SK-N-SH (cell line): ENCODE measurements around the gene OTUD1. TPM values are rescaled to one million over a fixed set of nuclear protein-coding genes. Genes with fewer than 3 reads are reported as not detected.

ENCODE experiments used
- CTCF ChIA-PET: fragments of 300-600, 350-600 bp; formaldehyde crosslinking; extraction: SDS; loops from one replicate; lab custom pipeline; 2021; lab: Yijun Ruan, JAX
- POLR2A ChIA-PET: fragments of 350-600 bp; sonication (Branson Sonifier 250); formaldehyde crosslinking; extraction: SDS; loops from one replicate; lab custom pipeline; 2020; ENCODE audit warnings: antibody characterized with exemption, inconsistent platforms; lab: Yijun Ruan, JAX
- DNase-seq: peaks from one replicate; pipeline ENCODE4 v3.0.0; 2012
- H2AFZ ChIP-seq: fragments of 200-600 bp; sonication (generic); 2 replicates; pipeline ENCODE4 v1.8.1; 2016; ENCODE audit warnings: antibody characterized with exemption, mild to moderate bottlenecking, low read depth
- H3F3A ChIP-seq: fragments of 200-600 bp; sonication (generic); replicated peaks from 2 replicates; pipeline ENCODE3; 2016; ENCODE audit warnings: antibody characterized with exemption, mild to moderate bottlenecking; ENCODE audit not compliant: insufficient read depth
- H3K27ac ChIP-seq, 2 experiments: fragments of 200-500 bp in 1 of 2; fragments of 200-600 bp in 1 of 2; sonication (Bioruptor generic) in 1 of 2; sonication (generic), shearing (Covaris generic) in 1 of 2; 2 replicates each; pipeline versions ENCODE4 v1.5.1 to v1.6.1; 2014 to 2016; ENCODE audit warnings: low read depth in 2 of 2, inconsistent platforms in 1 of 2, low read length in 1 of 2, mild to moderate bottlenecking in 1 of 2, mixed read lengths in 1 of 2
- H3K27me3 ChIP-seq: fragments of 200-600 bp; sonication (generic), shearing (Covaris generic); 2 replicates; pipeline ENCODE4 v1.6.1; 2016; ENCODE audit warnings: mixed run types; ENCODE audit not compliant: insufficient read depth
- H3K36me3 ChIP-seq, 2 experiments: fragments of 200-500 bp in 1 of 2; fragments of 200-600 bp in 1 of 2; sonication (Bioruptor generic) in 1 of 2; sonication (generic) in 1 of 2; replicated peaks in 1 of 2; 2 replicates each; pipeline versions ENCODE3 to v1.5.1; 2014 to 2016; ENCODE audit warnings: low read length in 1 of 2, mild to moderate bottlenecking in 1 of 2; ENCODE audit not compliant: insufficient read depth in 2 of 2, control insufficient read depth in 1 of 2
- H3K4me1 ChIP-seq, 2 experiments: fragments of 200-500 bp in 1 of 2; fragments of 200-600 bp in 1 of 2; sonication (Bioruptor generic) in 1 of 2; sonication (generic), shearing (Covaris generic) in 1 of 2; 2 replicates each; pipeline versions ENCODE4 v1.5.1 to v1.6.1; 2014 to 2016; ENCODE audit warnings: low read depth in 1 of 2, low read length in 1 of 2, mixed run types in 1 of 2; ENCODE audit not compliant: insufficient read depth in 2 of 2, control insufficient read depth in 1 of 2
- H3K4me2 ChIP-seq: fragments of 200-600 bp; sonication (generic), shearing (Covaris generic); 2 replicates; pipeline ENCODE4 v1.6.1; 2017; ENCODE audit warnings: mixed run types
- H3K4me3 ChIP-seq, 2 experiments: fragments of 200-500 bp in 1 of 2; fragments of 200-600 bp in 1 of 2; sonication (Bioruptor generic) in 1 of 2; sonication (generic), shearing (Covaris generic) in 1 of 2; 2 replicates each; pipeline versions ENCODE4 v1.5.1 to v1.8.1; 2014 to 2016; ENCODE audit warnings: low read depth in 2 of 2, inconsistent platforms in 1 of 2, low read length in 1 of 2, mild to moderate bottlenecking in 1 of 2, mixed read lengths in 1 of 2, moderate library complexity in 1 of 2
- H3K79me2 ChIP-seq: fragments of 200-600 bp; sonication (generic); 2 replicates; pipeline ENCODE4 v1.8.1; 2017; ENCODE audit warnings: mild to moderate bottlenecking; ENCODE audit not compliant: insufficient read depth
- H3K9ac ChIP-seq: fragments of 200-600 bp; sonication (generic); 2 replicates; pipeline ENCODE4 v1.6.1; 2017; ENCODE audit warnings: mixed run types
- H3K9me2 ChIP-seq: fragments of 200-600 bp; sonication (generic); 2 replicates; pipeline ENCODE4 v1.6.1; 2017; ENCODE audit warnings: mixed run types
- H3K9me3 ChIP-seq: fragments of 200-600 bp; sonication (generic); 2 replicates; pipeline ENCODE4 v1.6.1; 2017; ENCODE audit warnings: mixed run types, mild to moderate bottlenecking, moderate library complexity
- H4K20me1 ChIP-seq: fragments of 200-600 bp; sonication (generic); 2 replicates; pipeline ENCODE4 v1.6.1; 2017; ENCODE audit warnings: mild to moderate bottlenecking, mixed run types; ENCODE audit not compliant: insufficient read depth
- CHD2 ChIP-seq: fragments of 150-350 bp; IDR thresholded peaks from 2 replicates; pipeline ENCODE4 v1.6.1; 2018; ENCODE audit warnings: low read length; ENCODE audit not compliant: partially characterized antibody
- ELF1 ChIP-seq: IDR thresholded peaks from 2 replicates; pipeline ENCODE4 v1.4.0; 2012
- FOXJ3 ChIP-seq: sonication (generic); formaldehyde crosslinking; IDR thresholded peaks from 2 replicates; pipeline ENCODE4 v1.5.1; 2020; ENCODE audit warnings: mild to moderate bottlenecking, missing genetic modification reagents
- FOXM1 ChIP-seq: IDR thresholded peaks from 2 replicates; pipeline ENCODE4 v1.4.0; 2012; ENCODE audit warnings: low read depth, mild to moderate bottlenecking
- MEF2A ChIP-seq: IDR thresholded peaks from 2 replicates; pipeline ENCODE4 v1.4.0; 2012; ENCODE audit warnings: low read depth, borderline replicate concordance
- MXI1 ChIP-seq: IDR thresholded peaks from 2 replicates; pipeline ENCODE4 v1.6.1; 2012; ENCODE audit warnings: mild to moderate bottlenecking, low read depth, low read length, improper control_type of control experiment
- NFIC ChIP-seq: IDR thresholded peaks from 2 replicates; pipeline ENCODE4 v1.4.0; 2012; ENCODE audit warnings: borderline replicate concordance
- NRF1 ChIP-seq: IDR thresholded peaks from 2 replicates; pipeline ENCODE4 v1.6.1; 2012; ENCODE audit warnings: low read depth, mild to moderate bottlenecking, low read length
- RFX5 ChIP-seq: IDR thresholded peaks from 2 replicates; pipeline ENCODE4 v1.6.1; 2012; ENCODE audit warnings: mild to moderate bottlenecking, improper control_type of control experiment, low read length
- RXRA ChIP-seq: IDR thresholded peaks from 2 replicates; pipeline ENCODE4 v1.4.0; 2012; ENCODE audit warnings: low read depth, mild to moderate bottlenecking, borderline replicate concordance
- WGBS: methylation state at CpG from one replicate; pipeline ENCODE4 v1.1.6; 2017; ENCODE audit warnings: low lambda C conversion rate; 5-methylcytosine and 5-hydroxymethylcytosine counted together
- polyA plus RNA-seq, 3 experiments: library from polyadenylated mRNA; depleted of rRNA; stranded (reverse); fragments of >200 nt; gene quantifications; 2 replicates each; pipeline ENCODE4 v1.2.3, GENCODE V29; 2012
- TF ChIP-seq, protein P1 (sequence below): IDR thresholded peaks from 2 replicates; pipeline ENCODE4 v1.4.0; 2012; ENCODE audit warnings: low read depth
- TF ChIP-seq, protein P2 (sequence below): IDR thresholded peaks from 2 replicates; pipeline ENCODE4 v1.4.0; 2012; ENCODE audit warnings: low read depth, borderline replicate concordance

Gene OTUD1
- polyA plus RNA-seq, 1 of the 3 experiments (the other 2 are of a cell fraction), result 8.5 TPM

DNA sequence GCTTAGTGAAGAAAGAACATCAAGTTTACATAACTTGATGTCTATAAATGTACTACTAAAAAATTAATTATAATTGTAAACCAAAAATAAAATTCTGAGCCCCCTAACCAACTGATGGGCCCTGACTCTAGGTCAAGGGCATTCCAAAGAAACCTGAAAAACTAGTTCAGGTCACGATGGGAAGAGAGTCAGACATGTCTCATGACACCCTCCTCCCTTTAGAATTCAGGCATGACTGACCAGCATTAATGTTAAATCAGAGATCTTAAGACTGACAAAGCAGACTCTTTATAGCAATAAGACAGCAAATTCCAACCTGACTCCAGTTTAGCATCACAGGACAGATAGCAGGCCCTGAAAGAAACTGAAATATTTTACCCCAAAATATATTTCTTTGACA, 21.6 kb upstream of the OTUD1 start (continued):
- TF ChIP-seq ELF1 (no peak), NFIC (no peak), RFX5 (no peak), RXRA (no peak), FOXM1 (no peak), CHD2 (no peak)
- TF ChIP-seq, protein P1, sequence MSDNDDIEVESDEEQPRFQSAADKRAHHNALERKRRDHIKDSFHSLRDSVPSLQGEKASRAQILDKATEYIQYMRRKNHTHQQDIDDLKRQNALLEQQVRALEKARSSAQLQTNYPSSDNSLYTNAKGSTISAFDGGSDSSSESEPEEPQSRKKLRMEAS, result no peak

DNA sequence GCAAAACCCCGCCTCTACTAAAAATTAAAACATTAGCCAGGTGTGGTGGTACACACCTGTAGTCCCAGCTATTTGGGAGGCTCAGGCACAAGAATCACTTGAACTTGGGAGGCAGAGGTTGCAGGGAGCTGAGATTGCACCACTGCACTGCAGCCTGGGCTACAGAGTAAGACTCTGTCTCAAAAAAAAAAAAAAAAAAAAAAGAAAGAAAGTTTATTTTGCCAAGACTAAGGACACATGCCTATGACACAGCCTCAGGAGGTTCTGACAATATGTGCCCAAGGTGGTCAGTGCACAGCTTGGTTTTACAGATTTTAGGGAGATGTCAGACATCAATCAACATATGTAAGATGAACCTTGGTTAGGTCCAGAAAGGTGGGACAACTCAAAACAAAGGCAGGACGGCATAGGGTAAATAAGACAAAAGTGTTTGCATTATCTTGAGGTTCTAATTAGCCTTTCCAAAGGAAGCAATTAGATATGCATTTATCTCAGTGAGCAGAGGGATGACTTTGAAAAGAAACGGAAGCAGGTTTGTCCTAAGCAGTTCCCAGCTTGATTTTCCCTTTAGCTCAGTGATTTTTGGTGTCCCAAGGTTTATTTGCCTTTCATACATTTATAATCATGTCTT, 20.7 kb upstream of the OTUD1 start:
- no peaks in the 10 kb centered on the region for H3K9me2 ChIP-seq
- no peaks in the 10 kb centered on the region for H3K4me1 ChIP-seq
- CTCF ChIA-PET, result interaction anchor here (0.8 kb wide), 1 partner anchor 16 kb away, joined by 3 read pairs; no protein-coding TSS in a partner anchor
- TF ChIP-seq ELF1 (no peak), MEF2A (no peak), NRF1 (no peak), CHD2 (no peak), MXI1 (no peak)
- TF ChIP-seq, protein P1, result no peak
- TF ChIP-seq, protein P2, sequence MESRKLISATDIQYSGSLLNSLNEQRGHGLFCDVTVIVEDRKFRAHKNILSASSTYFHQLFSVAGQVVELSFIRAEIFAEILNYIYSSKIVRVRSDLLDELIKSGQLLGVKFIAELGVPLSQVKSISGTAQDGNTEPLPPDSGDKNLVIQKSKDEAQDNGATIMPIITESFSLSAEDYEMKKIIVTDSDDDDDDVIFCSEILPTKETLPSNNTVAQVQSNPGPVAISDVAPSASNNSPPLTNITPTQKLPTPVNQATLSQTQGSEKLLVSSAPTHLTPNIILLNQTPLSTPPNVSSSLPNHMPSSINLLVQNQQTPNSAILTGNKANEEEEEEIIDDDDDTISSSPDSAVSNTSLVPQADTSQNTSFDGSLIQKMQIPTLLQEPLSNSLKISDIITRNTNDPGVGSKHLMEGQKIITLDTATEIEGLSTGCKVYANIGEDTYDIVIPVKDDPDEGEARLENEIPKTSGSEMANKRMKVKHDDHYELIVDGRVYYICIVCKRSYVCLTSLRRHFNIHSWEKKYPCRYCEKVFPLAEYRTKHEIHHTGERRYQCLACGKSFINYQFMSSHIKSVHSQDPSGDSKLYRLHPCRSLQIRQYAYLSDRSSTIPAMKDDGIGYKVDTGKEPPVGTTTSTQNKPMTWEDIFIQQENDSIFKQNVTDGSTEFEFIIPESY, result no peak
- TF ChIP-seq, all 33 proteins: peak for 0
- H3K4me3 ChIP-seq, result no peak overlapping the region
- H4K20me1 ChIP-seq, result no peaks in the 10 kb centered on the region
- H3K79me2 ChIP-seq, result no peaks in the 10 kb centered on the region
- H3K27me3 ChIP-seq, result no peaks in the 10 kb centered on the region
- WGBS, result 86% methylated on average over 3 of the region's 3 CpGs
- H2AFZ ChIP-seq, result no peak overlapping the region
- H3K9ac ChIP-seq, result no peak overlapping the region
- H3K4me2 ChIP-seq, result no peak overlapping the region
- no peaks in the 10 kb centered on the region for H3K36me3 ChIP-seq
- H3K27ac ChIP-seq, result no peak overlapping the region
- no peaks in the 10 kb centered on the region for H3K9me3 ChIP-seq
- POLR2A ChIA-PET, result no interaction called here
- no peak for DNase-seq
- no peaks in the 10 kb centered on the region for H3F3A ChIP-seq

DNA sequence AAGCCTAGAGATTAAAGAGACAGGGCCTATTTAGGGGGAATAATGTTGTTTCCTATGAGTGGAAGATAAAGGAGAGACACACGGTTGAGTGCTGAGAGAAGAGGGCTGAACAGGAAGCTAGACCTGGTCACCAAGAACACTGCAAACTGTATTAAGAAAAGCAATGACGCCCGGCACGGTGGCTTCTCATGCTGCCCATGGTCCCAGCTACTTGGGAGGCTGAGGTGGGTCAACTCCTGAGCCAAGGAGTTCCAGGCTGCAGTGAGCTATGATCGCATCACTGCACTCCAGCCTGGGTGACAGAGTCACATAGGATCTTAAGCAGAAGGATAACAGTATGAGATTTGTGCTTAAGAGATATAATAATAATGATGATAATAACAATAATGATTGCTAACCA, 19.7 kb upstream of the OTUD1 start:
- H4K20me1 ChIP-seq, result no peaks in the 10 kb centered on the region
- H3K79me2 ChIP-seq, result no peaks in the 10 kb centered on the region
- H3K4me3 ChIP-seq, result no peak overlapping the region
- no peaks in the 10 kb centered on the region for H3K36me3 ChIP-seq
- no peak overlapping the region for H2AFZ ChIP-seq
- H3K9ac ChIP-seq, result no peak overlapping the region
- H3K27me3 ChIP-seq, result no peaks in the 10 kb centered on the region
- no peaks in the 10 kb centered on the region for H3K9me2 ChIP-seq
- 73% methylated on average over 5 of the region's 5 CpGs for WGBS
- no peak for DNase-seq
- H3K4me2 ChIP-seq, result no peak overlapping the region
- TF ChIP-seq FOXJ3 (CRISPR knock-in tag), result no peak
- H3K9me3 ChIP-seq, result no peaks in the 10 kb centered on the region
- ChIA-PET POLR2A (no interaction called here), CTCF (interaction anchor here (0.6 kb wide), 1 partner anchor 197 kb away, joined by 3 read pairs; no protein-coding TSS in a partner anchor)
- no peaks in the 10 kb centered on the region for H3F3A ChIP-seq
- H3K27ac ChIP-seq, result no peak overlapping the region
- H3K4me1 ChIP-seq, result no peaks in the 10 kb centered on the region
